ENCODE data around the gene JSRP1. TPM values are rescaled to one million over a fixed set of nuclear protein-coding genes. Genes with fewer than 3 reads are reported as not detected.

The JSRP1 gene
- total RNA-seq, 4 donors from 2014 or later = not detected

DNA sequence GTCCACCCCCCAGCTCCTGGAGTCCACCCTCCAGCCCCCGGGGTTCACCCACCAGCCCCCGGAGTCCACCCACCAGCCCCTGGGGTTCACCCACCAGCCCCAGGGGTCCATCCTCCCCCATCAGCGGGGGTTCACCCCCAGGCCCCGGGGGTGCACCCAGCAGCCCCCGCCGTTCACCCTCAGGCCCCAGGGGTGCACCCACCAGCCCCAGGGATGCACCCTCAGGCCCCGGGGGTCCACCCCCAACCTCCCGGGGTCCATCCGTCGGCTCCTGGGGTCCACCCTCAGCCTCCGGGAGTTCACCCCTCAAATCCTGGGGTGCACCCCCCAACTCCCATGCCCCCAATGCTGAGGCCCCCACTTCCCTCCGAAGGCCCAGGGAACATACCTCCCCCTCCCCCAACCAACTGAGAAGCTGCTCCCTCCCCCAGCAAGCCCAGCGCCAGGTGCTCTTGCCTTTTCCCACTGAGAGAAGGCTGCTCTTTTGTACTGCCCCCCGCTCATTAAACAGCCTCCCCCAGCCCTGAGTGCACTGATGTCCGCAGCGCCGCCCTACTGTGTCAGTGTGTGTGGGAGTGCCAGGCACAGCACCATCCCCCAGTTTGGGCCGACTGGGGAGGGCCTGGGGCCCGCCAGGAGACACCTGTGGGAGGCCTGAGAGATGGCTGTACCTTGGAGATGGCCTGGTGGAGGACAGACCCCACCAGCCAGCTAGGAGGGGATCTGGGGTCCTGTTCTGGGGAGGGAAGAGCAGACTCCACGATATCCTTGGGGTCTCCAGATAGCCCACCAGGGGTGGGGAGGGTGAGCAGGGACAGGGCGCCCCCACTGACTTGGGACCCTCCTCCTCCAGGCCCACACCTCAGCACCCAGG, 7.8 kb downstream of the JSRP1 start:
- Histone ChIP-seq H3K9me3 (no peaks in the 10 kb centered on the region), H3K27me3 (peaks cover 0 to 39% of the 10 kb centered on the region in 2 donors), H3K4me3 (no peak overlapping the region), H3K4me1 (peaks cover 3 to 47% (median 24%) of the 10 kb centered on the region in 4 donors), H3K27ac (no peak overlapping the region), H3K36me3 (peaks cover 0 to 55% (median 0%) of the 10 kb centered on the region in 3 donors)
- DNase-seq = no peak
- TF ChIP-seq CTCF (IDR thresholded peaks at IDR 0.05) = no peak
- TF ChIP-seq POLR2A (IDR thresholded peaks at IDR 0.05) = no peak

GRCh38 chr19:2247433-2248101, 8.7 kb downstream of the JSRP1 start:
- no peak overlapping the region for H3K4me3 ChIP-seq
- H3K4me1 ChIP-seq = peaks cover 5 to 47% (median 19%) of the 10 kb centered on the region in 4 donors
- DNase-seq = no peak
- no peaks in the 10 kb centered on the region for H3K9me3 ChIP-seq
- H3K27me3 ChIP-seq = peaks cover 0 to 31% of the 10 kb centered on the region in 2 donors
- no peak overlapping the region for H3K27ac ChIP-seq
- TF ChIP-seq POLR2A (IDR thresholded peaks at IDR 0.05) (no peak), CTCF (IDR thresholded peaks at IDR 0.05) (no peak)
- peaks cover 0 to 56% (median 0%) of the 10 kb centered on the region in 3 donors for H3K36me3 ChIP-seq

GRCh38 chr19:2246801-2247361, 9.3 kb downstream of the JSRP1 start:
- H3K36me3 ChIP-seq = peaks cover 0 to 56% (median 0%) of the 10 kb centered on the region in 3 donors
- peaks cover 0 to 24% of the 10 kb centered on the region in 2 donors for H3K27me3 ChIP-seq
- TF ChIP-seq POLR2A (IDR thresholded peaks at IDR 0.05) (no peak), CTCF (IDR thresholded peaks at IDR 0.05) (no peak)
- no peaks in the 10 kb centered on the region for H3K9me3 ChIP-seq
- no peak overlapping the region for H3K4me3 ChIP-seq
- no peak overlapping the region for H3K27ac ChIP-seq
- H3K4me1 ChIP-seq = peaks cover 9 to 47% (median 17%) of the 10 kb centered on the region in 4 donors
- DNase-seq = no peak

DNA sequence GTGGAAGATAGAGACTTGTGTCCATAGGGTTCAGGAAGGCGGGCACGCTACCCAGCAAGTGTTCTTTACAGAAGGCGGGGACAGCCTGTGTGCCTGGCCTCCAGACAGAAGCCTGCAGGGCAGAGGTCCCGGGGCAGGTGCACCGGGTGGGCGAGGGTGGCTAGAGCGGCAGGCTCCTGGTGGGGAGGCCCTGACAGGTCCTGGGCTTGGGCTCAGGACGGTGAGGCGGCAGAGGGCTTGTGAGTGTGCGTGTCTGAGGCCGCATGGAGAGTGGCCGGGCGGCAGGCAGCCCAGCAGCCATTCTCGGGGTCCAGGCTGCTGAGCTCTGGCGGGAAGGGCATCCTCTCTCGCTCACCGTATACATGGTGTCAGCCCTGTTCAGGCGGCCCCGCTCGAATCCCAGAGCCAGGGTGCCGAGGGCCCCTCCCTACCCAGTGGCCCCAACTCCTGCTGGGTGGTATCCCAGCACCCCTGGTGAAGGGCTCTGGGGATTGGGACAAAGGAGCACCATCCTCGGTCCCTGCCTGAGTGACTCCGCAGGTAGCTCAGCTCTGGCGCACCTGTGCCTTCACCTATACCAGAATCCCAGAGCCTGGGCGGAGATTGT, 10.1 kb downstream of the JSRP1 start:
- no peak for TF ChIP-seq CTCF (IDR thresholded peaks at IDR 0.05)
- TF ChIP-seq POLR2A (IDR thresholded peaks at IDR 0.05) = no peak
- peaks cover 0 to 56% (median 0%) of the 10 kb centered on the region in 3 donors for H3K36me3 ChIP-seq

GRCh38 chr19:2245273-2245672, 10.9 kb downstream of the JSRP1 start:
- Histone ChIP-seq H3K9me3 (no peaks in the 10 kb centered on the region), H3K4me1 (peaks cover 9 to 47% (median 20%) of the 10 kb centered on the region in 4 donors), H3K4me3 (no peak overlapping the region), H3K27me3 (peaks cover 0 to 8% of the 10 kb centered on the region in 2 donors), H3K27ac (no peak overlapping the region), H3K36me3 (peaks cover 0 to 56% (median 0%) of the 10 kb centered on the region in 3 donors)
- no peak for DNase-seq
- TF ChIP-seq CTCF (IDR thresholded peaks at IDR 0.05) (no peak), POLR2A (IDR thresholded peaks at IDR 0.05) (no peak)

More for the DNA sequence above, 10.1 kb downstream of the JSRP1 start:
- Histone ChIP-seq H3K9me3 (no peaks in the 10 kb centered on the region), H3K4me1 (peaks cover 9 to 47% (median 19%) of the 10 kb centered on the region in 4 donors), H3K27ac (no peak overlapping the region), H3K4me3 (no peak overlapping the region), H3K27me3 (peaks cover 0 to 16% of the 10 kb centered on the region in 2 donors)
- no peak for DNase-seq
